Lung (tissue), 12 donors: ENCODE measurements around the gene PFKM. TPM values are rescaled to one million over a fixed set of nuclear protein-coding genes. Genes with fewer than 3 reads are reported as not detected.
"Not testable (repeated sequence)": the region's sequence is repeated elsewhere in the genome, so short reads cannot be mapped to it uniquely, and the experiment has no call there.

ENCODE experiments used
- ATAC-seq: fragments of 200-7000 bp; cut with Tn5 transposase; one replicate; pipeline ENCODE4 v1.9.1; 2020; ENCODE audit warnings: moderate number of reproducible peaks; ENCODE audit not compliant: insufficient read depth, low FRiP score
- DNase-seq, 3 donors: peaks; one replicate each; pipeline ENCODE4 v3.0.0-alpha.2; 2013 to 2017
- H3K27ac ChIP-seq, 2 donors: one replicate each; pipeline ENCODE4 v1.5.1; 2013; ENCODE audit warnings: mild to moderate bottlenecking in 2 of 2, moderate library complexity in 2 of 2, control low read depth in 1 of 2, inconsistent platforms in 1 of 2, low read depth in 1 of 2, low read length in 1 of 2
- H3K27me3 ChIP-seq, 3 donors: one replicate each; pipeline ENCODE4 v1.5.1; 2013; ENCODE audit warnings: low read length in 2 of 3; ENCODE audit not compliant: control insufficient read depth in 3 of 3, insufficient read depth in 3 of 3
- H3K36me3 ChIP-seq, 4 donors: one replicate each; pipeline ENCODE4 v1.5.1; 2013; ENCODE audit warnings: low read length in 4 of 4, mild to moderate bottlenecking in 1 of 4, moderate library complexity in 1 of 4; ENCODE audit not compliant: control insufficient read depth in 4 of 4, insufficient read depth in 4 of 4
- H3K4me1 ChIP-seq, 5 donors: one replicate each; pipeline ENCODE4 v1.5.1; 2013; ENCODE audit warnings: low read length in 5 of 5, mild to moderate bottlenecking in 2 of 5, moderate library complexity in 1 of 5; ENCODE audit not compliant: control insufficient read depth in 5 of 5, insufficient read depth in 5 of 5
- H3K4me3 ChIP-seq: one replicate; pipeline ENCODE4 v1.5.1; 2013; ENCODE audit warnings: mild to moderate bottlenecking, control low read depth, moderate library complexity
- H3K9ac ChIP-seq, 2 donors: one replicate each; pipeline ENCODE4 v1.5.1; 2013; ENCODE audit warnings: low read length in 2 of 2, control low read depth in 1 of 2; ENCODE audit not compliant: insufficient read depth in 1 of 2
- H3K9me3 ChIP-seq, 4 donors: one replicate each; pipeline ENCODE4 v1.5.1; 2013; ENCODE audit warnings: low read length in 3 of 4, mild to moderate bottlenecking in 1 of 4, moderate library complexity in 1 of 4; ENCODE audit not compliant: control insufficient read depth in 4 of 4, insufficient read depth in 3 of 4
- WGBS, 2 donors: extraction: QIAGEN DNeasy Blood & Tissue Kit; methylation state at CpG; one replicate each; pipeline ENCODE4 v1.1.7; 2013; 5-methylcytosine and 5-hydroxymethylcytosine counted together
- polyA plus RNA-seq, 2 donors: library from polyadenylated mRNA; stranded (reverse); fragments of 200-250 nt; gene quantifications; one replicate each; pipeline ENCODE4 v1.2.1, GENCODE V29; 2013
- total RNA-seq, 2 donors: library from RNA; depleted of rRNA in 1 of 2; stranded (reverse); fragments of >200 nt in 1 of 2; gene quantifications; one replicate each; pipeline ENCODE4 v1.2.1, GENCODE V29; 2014 to 2021
- TF ChIP-seq, protein P1 (sequence below): IDR thresholded peaks from 2 replicates; pipeline ENCODE4 v1.5.1; 2012; ENCODE audit warnings: mild to moderate bottlenecking; ENCODE audit errors: control extremely low read depth, extremely low read depth
- donor health status: control.
- donor health status: control.
- donor health status: Bipolar disorder and iron deficiency.
- donor health status: healthy.
- donor health status: DM: yes; HTN: yes; CAD: no.

PFKM gene
- total and polyA plus RNA-seq, 4 donors = 14.0 to 48.9 (median 30.4) TPM

- TF ChIP-seq, protein P1, sequence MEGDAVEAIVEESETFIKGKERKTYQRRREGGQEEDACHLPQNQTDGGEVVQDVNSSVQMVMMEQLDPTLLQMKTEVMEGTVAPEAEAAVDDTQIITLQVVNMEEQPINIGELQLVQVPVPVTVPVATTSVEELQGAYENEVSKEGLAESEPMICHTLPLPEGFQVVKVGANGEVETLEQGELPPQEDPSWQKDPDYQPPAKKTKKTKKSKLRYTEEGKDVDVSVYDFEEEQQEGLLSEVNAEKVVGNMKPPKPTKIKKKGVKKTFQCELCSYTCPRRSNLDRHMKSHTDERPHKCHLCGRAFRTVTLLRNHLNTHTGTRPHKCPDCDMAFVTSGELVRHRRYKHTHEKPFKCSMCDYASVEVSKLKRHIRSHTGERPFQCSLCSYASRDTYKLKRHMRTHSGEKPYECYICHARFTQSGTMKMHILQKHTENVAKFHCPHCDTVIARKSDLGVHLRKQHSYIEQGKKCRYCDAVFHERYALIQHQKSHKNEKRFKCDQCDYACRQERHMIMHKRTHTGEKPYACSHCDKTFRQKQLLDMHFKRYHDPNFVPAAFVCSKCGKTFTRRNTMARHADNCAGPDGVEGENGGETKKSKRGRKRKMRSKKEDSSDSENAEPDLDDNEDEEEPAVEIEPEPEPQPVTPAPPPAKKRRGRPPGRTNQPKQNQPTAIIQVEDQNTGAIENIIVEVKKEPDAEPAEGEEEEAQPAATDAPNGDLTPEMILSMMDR = no peak
- Histone ChIP-seq H3K9me3 (peaks cover 0 to 2% (median 0%) of the 10 kb centered on the region in 4 donors), H3K9ac (no peak overlapping the region), H3K4me1 (peaks cover 0 to 11% (median 4%) of the 10 kb centered on the region in 5 donors), H3K4me3 (no peak overlapping the region), H3K27me3 (no peaks in the 10 kb centered on the region), H3K27ac (peak overlapping the region in 1 of 2 donors; percentile 66), H3K36me3 (peaks cover 1 to 17% (median 6%) of the 10 kb centered on the region in 4 donors)
- 96 to 100% methylated on average over 1 of the region's 1 CpG for WGBS, 2 donors
- ATAC-seq = no peak
- DNase-seq = no peak
These were observed 2.4 kb downstream of the PFKM start for GRCh38 chr12:48121522-48121921.

DNA sequence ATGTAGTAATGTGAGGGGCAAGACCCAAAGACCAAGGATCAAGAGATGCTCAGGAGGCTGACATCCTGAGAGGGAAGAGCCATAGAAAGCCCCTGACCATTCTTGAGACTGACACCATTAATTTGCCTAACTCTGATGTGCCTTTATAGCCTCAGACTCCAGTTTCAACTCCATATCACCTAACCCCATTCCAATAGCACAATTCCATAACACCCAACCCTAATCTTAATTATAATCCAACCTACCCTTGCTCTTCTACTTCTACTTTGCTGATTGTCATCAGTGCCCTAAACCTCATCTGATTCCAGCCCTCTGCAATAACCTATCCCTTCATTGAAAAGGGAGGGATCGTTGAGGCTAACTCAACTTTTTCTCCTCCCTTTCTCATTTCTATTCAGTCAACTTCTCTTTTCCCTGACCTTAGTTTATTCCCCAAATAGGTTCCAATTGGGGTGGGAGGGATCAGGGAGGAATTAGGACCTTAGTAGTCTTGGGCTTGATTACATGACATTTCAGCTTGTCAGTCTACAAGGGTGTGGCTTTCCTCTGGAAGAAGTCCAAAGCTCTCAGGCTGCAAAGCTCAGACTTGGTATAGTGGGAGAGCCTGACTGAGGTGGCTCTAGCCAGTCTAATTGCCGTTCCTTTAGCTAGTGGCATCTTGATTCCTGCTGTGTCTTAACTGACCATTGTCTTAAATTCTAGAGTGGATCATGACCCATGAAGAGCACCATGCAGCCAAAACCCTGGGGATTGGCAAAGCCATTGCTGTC, 3.1 kb downstream of the PFKM start:
- no peak overlapping the region for H3K4me3 ChIP-seq
- H3K4me1 ChIP-seq = peaks cover 0 to 18% (median 4%) of the 10 kb centered on the region in 5 donors
- no peaks in the 10 kb centered on the region for H3K27me3 ChIP-seq
- H3K36me3 ChIP-seq = peaks cover 2 to 22% (median 7%) of the 10 kb centered on the region in 4 donors
- H3K27ac ChIP-seq = peak overlapping the region in 1 of 2 donors; percentile 66
- no peak overlapping the region for H3K9ac ChIP-seq
- H3K9me3 ChIP-seq = peaks cover 0 to 2% (median 0%) of the 10 kb centered on the region in 4 donors
- TF ChIP-seq, protein P1 = no peak
- ATAC-seq (no peak), DNase-seq (no peak)
- 76 to 83% methylated on average over 2 of the region's 2 CpGs for WGBS, 2 donors

DNA sequence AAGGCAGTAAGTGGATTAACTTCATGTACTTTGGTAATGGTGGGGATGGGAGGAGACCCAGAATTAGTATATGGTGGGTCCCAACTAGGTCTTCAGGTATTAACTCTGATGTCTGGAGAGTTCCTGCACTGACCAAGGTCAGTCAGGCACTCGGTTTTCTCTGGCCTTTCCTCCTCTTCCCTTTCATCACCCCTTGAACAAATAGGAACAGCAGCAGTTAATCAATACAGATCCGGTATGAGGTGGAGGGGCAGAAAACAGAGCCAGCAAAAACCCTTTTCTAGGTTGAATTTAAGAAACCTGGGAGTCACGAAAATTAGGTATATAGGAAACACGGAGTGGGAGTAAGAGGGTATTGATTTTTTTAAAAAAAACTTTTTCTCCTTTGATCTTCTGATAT, 4.0 kb downstream of the PFKM start:
- 86 to 97% methylated on average over 4 of the region's 4 CpGs for WGBS, 2 donors
- peaks cover 0 to 2% (median 0%) of the 10 kb centered on the region in 4 donors for H3K9me3 ChIP-seq
- H3K9ac ChIP-seq = no peak overlapping the region

GRCh38 chr12:48125542-48125941, 6.4 kb downstream of the PFKM start:
- 94 to 97% methylated on average over 2 to 5 of the region's 5 CpGs for WGBS, 2 donors
- peaks cover 0 to 31% (median 0%) of the 10 kb centered on the region in 5 donors for H3K4me1 ChIP-seq
- H3K9me3 ChIP-seq, H3K27me3 ChIP-seq, DNase-seq, ATAC-seq, H3K9ac ChIP-seq, H3K4me3 ChIP-seq: not testable (repeated sequence)
- peaks cover 3 to 29% (median 16%) of the 10 kb centered on the region in 4 donors for H3K36me3 ChIP-seq
- H3K27ac ChIP-seq = peak overlapping the region in 1 of 2 donors; percentile 83

More for the DNA sequence above, 4.0 kb downstream of the PFKM start:
- DNase-seq (no peak), ATAC-seq (no peak)
- Histone ChIP-seq H3K36me3 (peaks cover 3 to 23% (median 11%) of the 10 kb centered on the region in 4 donors), H3K4me1 (peaks cover 0 to 23% (median 4%) of the 10 kb centered on the region in 5 donors), H3K4me3 (no peak overlapping the region), H3K27me3 (no peaks in the 10 kb centered on the region), H3K27ac (peak overlapping the region in 1 of 2 donors; percentile 73)
- TF ChIP-seq, protein P1 = no peak
